OCI-LY7 (cell line): Measurements from ENCODE around the gene POLA1.

Experiments used
- EZH2phosphoT487 ChIP-seq: fragments of 200-600 bp; sonication (generic); IDR thresholded peaks from 2 replicates; pipeline ENCODE4 v1.6.1; 2018; ENCODE audit warnings: low read depth, borderline replicate concordance, mild to moderate bottlenecking, mixed run types, antibody characterized with exemption, low read length, moderate library complexity, mixed read lengths
- TF ChIP-seq, protein P1 (sequence below): fragments of 200-600 bp; sonication (generic); conservative IDR thresholded peaks from 2 replicates; pipeline ENCODE4 v1.5.1; 2014; ENCODE audit warnings: mild to moderate bottlenecking, antibody characterized with exemption, low read length, moderate library complexity, mixed read lengths

- TF ChIP-seq, protein P1, sequence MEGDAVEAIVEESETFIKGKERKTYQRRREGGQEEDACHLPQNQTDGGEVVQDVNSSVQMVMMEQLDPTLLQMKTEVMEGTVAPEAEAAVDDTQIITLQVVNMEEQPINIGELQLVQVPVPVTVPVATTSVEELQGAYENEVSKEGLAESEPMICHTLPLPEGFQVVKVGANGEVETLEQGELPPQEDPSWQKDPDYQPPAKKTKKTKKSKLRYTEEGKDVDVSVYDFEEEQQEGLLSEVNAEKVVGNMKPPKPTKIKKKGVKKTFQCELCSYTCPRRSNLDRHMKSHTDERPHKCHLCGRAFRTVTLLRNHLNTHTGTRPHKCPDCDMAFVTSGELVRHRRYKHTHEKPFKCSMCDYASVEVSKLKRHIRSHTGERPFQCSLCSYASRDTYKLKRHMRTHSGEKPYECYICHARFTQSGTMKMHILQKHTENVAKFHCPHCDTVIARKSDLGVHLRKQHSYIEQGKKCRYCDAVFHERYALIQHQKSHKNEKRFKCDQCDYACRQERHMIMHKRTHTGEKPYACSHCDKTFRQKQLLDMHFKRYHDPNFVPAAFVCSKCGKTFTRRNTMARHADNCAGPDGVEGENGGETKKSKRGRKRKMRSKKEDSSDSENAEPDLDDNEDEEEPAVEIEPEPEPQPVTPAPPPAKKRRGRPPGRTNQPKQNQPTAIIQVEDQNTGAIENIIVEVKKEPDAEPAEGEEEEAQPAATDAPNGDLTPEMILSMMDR: no peak
- no peak for TF ChIP-seq EZH2phosphoT487
Measured at GRCh38 chrX:24728530-24728929, 34.8 kb downstream of the POLA1 start.
